ENCODE data around the gene LTK.

- TF ChIP-seq CTCF (conservative IDR thresholded peaks at IDR 0.05; ENCODE audit: low read depth, low read length): no peak
- TF ChIP-seq POLR2A (IDR thresholded peaks at IDR 0.05; ENCODE audit: low read depth, low read length): no peak
- no peak for TF ChIP-seq SMC3 (IDR thresholded peaks at IDR 0.05; ENCODE audit: low read depth, low read length)
- no peak for TF ChIP-seq MAZ (IDR thresholded peaks at IDR 0.05; ENCODE audit: borderline replicate concordance, low read depth, low read length)
- TF ChIP-seq RAD21 (IDR thresholded peaks at IDR 0.05; ENCODE audit: low read length): no peak
- TF ChIP-seq CHD1 (IDR thresholded peaks at IDR 0.05; ENCODE audit: low read depth, low read length): no peak
These were observed 39.2 kb downstream of the LTK start for GRCh38 chr15:41474436-41474835.

Measured in IMR-90 (cell line).